ENCODE measurements around the gene EIF2D.

GRCh38 chr1:206587904-206588303 is 24.4 kb downstream of the EIF2D start:
- TF ChIP-seq POLR2A (IDR thresholded peaks at IDR 0.05; ENCODE audit: low read length), result no peak
- no peak for TF ChIP-seq GATA1 (IDR thresholded peaks at IDR 0.05; ENCODE audit: low read depth, low read length)

Data from erythroblast (primary cell).